NCI-H1417 treated with DMSO at 0.1 percent for 48 hours (cell line): ENCODE measurements around the gene SLC7A7.
"Not testable (repeated sequence)": the region's sequence is repeated elsewhere in the genome, so short reads cannot be mapped to it uniquely, and the experiment has no call there.

Experiments
- DNase-seq: peaks from one replicate; lab custom pipeline; 2025; lab: John Stamatoyannopoulos, UW

Gene SLC7A7

GRCh38 chr14:22843123-22843925, 28.1 kb upstream of the SLC7A7 start:
- no peak for DNase-seq

GRCh38 chr14:22842211-22843122, 27.2 kb upstream of the SLC7A7 start:
- DNase-seq, result no peak

DNA sequence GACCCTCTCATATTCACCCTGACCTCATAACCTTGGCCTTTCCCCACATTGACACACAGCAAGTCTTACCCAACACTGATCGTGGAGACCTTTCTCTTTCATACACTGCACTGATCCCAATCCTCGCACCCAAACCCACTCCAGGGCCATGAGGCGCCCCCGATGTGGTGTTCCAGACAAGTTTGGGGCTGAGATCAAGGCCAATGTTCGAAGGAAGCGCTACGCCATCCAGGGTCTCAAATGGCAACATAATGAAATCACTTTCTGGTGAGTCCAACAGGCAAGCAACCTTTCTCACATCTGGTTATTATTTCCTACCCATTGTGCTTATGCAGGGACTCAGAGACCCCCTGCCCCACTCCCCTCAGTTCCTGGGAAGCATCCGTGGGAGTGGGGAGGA, 26.5 kb upstream of the SLC7A7 start:
- no peak for DNase-seq

DNA sequence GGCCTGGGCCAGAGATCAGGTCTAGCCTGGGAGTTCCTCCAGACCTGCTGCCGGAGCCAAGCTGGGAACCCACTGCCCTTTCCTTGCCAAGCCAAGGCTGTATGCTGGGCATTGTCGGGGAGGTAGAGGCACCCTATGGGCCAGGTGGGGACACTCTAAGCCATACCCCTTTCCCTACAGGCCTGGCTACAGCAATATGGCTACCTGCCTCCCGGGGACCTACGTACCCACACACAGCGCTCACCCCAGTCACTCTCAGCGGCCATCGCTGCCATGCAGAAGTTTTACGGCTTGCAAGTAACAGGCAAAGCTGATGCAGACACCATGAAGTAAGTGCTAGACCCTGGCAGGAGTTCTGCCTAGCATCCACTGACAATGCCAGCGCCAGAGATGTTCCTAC, 26.1 kb upstream of the SLC7A7 start:
- DNase-seq, result no peak

GRCh38 chr14:22839159-22839779, 24.0 kb upstream of the SLC7A7 start:
- DNase-seq, result no peak

- DNase-seq, result no peak
These were observed 23.4 kb upstream of the SLC7A7 start for GRCh38 chr14:22838631-22839041.

GRCh38 chr14:22837750-22838538, 22.7 kb upstream of the SLC7A7 start:
- DNase-seq, result no peak

DNA sequence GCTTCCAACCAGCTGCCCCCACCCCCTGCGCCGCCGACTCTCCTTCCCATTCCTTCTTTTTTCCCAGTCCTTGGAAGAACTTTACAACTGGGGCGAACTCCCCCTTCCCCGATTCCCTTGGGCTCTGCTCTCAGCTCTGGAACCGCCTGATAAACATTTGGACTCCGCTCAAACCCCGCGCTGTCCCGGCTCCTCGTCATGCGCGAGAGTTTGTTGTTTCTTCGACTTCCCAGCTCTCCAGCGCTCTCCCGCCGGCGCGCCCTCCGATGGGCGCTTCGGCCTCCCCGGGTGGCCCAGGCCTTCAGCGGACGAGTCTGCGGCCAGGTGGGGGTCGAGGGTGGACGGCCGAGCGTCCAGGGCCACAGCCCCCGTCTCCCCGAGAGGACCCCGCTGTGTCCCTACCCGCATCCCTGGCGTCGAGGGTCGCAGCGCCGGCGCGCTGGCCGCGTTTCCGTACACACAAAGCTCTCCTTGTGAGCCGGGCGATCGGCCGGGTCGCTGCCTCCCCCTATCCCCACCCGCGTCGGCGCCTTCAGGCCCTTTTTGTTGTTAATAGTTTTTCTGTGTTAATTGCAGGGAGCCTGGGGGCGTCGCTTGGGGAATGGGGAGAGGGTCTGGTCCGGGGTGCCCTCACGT, 22.0 kb upstream of the SLC7A7 start:
- no peak for DNase-seq

- no peak for DNase-seq
These were observed 21.3 kb upstream of the SLC7A7 start, which contains the start of gene MMP14 for GRCh38 chr14:22836301-22837113. Gene MMP14, plus strand, starts transcription at chr14:22836585. Its CDS starts 233 bp downstream, at chr14:22836818.

DNA sequence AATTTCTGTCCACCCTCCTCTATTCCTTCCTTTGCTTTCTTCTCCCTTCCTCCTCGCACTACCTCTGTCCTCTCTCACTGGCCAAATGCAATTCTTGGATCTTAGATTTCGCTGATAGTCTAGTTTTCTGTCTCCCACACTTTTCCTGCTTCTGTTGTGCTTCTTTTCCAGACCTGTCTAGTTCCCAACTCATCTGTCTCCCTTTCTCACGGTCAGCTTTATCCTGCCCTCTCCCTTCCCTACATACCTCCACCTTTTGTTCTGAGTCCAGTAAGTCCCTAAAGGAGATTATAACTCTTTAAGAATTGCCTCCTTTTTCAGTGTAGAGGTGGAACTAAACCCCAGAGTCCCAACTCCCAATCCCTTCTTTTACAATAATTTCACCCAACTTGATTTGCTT, 20.3 kb upstream of the SLC7A7 start:
- DNase-seq, result no peak

GRCh38 chr14:22830443-22831010, 15.3 kb upstream of the SLC7A7 start:
- DNase-seq, result no peak

GRCh38 chr14:22829661-22830442, 14.6 kb upstream of the SLC7A7 start, which contains the start of gene MRPL52:
Gene MRPL52, plus strand, starts transcription at chr14:22829887. Its CDS starts 26 bp downstream, at chr14:22829913.
- peak; percentile 82 for DNase-seq

GRCh38 chr14:22829076-22829660, 13.9 kb upstream of the SLC7A7 start:
- not testable (repeated sequence) for DNase-seq

- no peak for DNase-seq
These were observed 9.6 kb upstream of the SLC7A7 start for GRCh38 chr14:22824711-22825359.

DNA sequence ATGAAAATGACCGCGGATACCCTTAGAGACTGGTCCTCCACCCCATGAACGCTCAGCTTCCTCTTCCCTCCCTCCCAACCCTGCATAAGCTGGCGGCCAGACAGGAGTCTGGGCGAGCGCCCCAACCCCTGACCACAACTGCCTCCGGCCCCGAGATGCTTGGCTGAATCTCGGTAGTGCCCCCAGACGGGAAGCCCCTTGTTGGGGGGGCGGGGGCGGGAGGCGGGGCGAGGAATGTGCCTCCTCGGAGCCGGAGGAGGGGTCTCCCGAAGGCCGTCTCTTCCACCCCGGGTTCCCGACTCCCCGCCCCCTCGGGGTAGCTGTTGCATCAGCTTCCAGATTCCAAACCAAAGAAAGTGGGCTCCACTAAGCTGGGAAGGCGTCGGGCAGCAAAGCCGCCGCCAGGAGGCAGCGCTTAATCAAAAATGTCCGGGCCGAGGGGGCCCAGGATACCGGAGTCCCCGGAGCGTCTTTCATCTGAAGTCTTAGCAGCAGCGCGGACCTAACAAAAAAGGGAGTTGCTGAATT, 7.4 kb upstream of the SLC7A7 start:
- DNase-seq, result no peak

GRCh38 chr14:22822016-22822570, 6.9 kb upstream of the SLC7A7 start:
- DNase-seq, result no peak

DNA sequence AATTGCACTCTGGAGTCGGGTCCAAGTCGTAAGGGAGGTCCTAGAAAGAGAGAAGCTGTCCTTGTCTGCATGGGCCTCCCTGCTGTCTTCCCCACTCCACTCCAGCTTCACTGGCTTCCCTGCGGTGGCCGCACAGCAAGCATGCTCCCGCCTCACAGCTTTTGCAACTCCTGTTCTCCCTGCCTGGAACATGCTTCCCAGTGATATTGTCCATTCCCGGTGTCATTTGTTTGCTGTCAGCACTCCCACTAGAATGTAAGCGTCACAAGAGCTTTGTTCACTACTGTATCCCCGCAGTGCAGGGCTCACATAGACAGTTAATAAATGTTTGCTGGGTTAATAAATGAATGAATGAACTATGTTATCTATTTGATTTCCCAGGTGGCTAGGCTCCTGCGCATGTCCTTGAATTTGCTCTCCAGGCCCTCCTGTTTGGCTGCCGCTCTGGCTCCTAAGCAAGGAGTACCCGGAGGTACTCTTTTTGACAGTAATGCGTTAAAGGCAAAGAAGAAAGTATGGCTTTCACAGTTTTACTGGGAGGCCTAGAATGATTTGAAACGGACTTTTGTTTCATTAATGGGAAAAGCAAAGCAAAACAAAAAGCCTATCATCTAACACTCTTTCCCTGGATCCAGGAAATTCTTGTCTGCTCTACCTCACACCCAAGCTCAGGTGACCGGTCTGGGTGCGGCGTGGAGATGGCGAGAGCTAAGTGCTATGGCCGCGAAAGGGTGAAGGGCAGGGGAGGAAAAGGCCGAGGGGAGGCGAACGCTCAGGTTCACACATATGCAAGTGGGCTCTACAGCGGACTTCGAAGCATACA, 6.2 kb upstream of the SLC7A7 start:
- DNase-seq, result peak; percentile 56
